HG02981 (cell line): ENCODE results near the gene CFAP74.

ENCODE experiments used
- ATAC-seq: cut with Tn5 transposase; IDR thresholded peaks from one replicate; pipeline ENCODE4 v1.9.1; 2021; ENCODE audit warnings: mild to moderate bottlenecking, moderate library complexity; ENCODE audit not compliant: unreplicated experiment

Gene CFAP74

DNA sequence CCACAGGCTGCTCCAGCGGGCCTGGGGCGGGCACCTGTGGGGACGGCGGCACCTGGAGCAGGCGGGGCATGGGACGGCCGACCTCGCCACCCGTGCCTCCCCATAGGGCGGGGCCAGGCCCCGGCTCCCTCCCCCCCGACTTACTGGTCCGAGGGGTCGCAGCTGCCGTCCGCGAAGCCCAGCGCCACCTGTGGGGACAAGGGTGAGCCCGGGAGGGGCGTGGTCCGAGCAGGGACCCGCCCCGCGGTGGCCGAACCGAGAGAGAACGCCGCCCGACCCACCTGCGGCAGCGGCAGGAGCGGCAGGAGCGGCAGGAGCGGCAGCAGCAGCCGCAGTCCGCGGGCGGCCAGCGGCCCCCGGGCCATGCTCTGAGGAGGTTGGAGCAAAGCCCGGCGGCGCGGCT is 84.7 kb downstream of the CFAP74 start, which contains the start of gene TMEM52:
Gene TMEM52, minus strand, starts transcription at position 379 of the 403 bp plus-strand sequence. Its CDS starts 14 bp downstream, at position 365.
- peak; percentile 20 for ATAC-seq

DNA sequence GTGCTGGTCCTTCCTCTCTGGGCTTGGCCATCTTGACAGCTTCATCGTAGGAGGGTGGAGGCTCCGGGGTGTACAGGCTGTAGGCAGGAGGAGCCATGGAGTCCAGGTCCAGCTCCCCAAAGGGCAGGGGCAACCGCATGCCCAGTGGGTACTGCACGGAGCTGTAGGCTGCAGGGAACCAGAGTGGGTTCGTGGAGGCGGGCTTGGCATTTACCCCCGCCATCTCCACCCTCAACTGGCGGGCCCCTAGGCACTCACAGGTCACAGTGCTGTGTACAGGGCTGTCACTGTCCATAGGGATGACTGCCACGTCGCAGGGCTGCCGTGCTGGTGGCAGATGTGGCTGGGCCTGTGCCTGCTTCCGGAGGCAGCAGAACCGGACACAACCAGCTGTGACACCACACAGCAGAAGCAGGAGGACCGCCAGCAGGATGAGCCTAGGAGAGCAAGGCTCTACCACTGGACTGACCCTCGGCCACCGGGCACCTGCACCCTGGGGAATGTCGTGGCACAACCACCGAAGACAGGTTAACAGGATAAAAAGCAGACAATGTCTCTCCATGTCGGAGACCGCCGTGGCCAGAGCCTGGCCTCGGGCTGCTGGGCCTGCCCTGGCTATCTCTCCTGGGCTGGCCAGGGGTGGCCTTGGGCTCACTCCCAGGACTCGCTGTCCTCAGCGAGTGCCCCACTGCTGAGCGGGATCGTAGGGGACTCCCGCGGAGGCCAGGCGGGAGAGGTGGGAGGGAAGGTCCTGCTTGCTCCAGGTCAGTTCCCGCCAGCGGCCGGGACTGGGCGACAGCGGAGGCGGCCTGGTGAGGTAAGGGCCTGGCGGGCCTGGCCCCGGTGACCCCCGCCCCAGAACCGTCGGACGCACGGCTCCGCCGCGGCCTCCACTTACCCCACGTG is 85.3 kb downstream of the CFAP74 start:
- ATAC-seq: no peak

- ATAC-seq: no peak
Measured at GRCh38 chr1:1917304-1917976, 86.1 kb downstream of the CFAP74 start.

DNA sequence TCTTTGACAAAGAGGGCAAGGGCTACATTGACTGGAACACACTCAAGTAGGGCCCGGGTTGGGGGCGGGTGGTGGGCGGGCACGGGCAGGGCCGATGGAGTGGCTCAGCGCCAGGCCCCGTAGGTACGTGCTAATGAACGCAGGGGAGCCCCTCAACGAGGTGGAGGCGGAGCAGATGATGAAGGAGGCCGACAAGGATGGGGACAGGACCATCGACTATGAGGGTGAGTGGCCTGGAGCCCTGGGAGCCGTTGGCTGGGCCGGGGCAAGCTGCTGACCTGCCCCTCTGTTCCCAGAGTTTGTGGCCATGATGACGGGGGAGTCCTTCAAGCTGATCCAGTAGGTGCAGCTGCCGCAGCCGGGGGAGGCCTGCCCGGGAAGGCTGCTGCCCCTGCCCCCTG is 86.7 kb downstream of the CFAP74 start:
- no peak for ATAC-seq

DNA sequence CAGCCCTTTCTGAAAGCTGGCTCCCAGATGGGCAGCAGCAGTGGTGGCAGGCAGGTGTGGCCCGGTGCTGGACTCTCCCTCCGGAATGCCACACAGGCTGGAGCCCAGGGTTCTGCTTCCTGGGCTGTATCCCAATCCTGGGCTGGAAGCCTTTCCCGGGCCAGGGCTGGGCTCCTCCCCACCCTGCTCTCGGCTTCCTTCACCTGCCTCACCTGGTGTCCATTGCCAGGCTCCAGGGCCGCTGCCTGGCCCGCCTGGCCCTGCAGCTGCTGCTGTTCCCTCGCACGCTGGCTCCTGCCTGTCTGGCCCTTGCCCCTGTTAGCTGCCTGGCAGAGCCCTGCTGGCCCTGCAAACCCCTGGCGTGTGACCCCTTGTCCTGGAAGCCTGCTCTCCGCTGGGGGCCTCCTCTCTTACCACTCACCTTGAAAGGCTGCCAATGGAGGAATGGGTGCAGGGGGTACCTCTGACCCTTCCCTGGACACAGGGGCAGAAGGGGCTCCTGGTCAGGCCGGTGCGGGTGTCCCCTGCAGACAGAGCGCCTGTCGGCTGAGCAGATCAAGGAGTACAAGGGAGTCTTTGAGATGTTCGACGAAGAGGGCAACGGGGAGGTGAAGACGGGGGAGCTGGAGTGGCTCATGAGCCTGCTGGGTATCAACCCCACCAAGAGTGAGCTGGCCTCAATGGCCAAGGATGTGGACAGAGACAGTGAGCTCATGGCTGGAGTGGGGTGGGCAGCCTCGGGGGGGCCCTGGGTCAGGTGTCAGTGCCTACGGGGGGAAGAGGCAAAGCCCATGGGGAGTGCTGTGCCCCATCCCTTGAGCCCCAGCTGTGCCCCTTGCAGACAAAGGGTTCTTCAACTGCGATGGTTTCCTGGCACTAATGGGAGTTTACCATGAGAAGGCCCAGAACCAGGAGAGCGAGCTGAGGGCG is 87.4 kb downstream of the CFAP74 start:
- no peak for ATAC-seq

GRCh38 chr1:1914971-1915692 is 88.5 kb downstream of the CFAP74 start, which contains the start of gene CALML6:
Gene CALML6, plus strand, starts transcription at chr1:1915260. Its CDS starts 21 bp downstream, at chr1:1915281.
- no peak for ATAC-seq

- ATAC-seq: no peak
Measured at GRCh38 chr1:1914101-1914970, 89.2 kb downstream of the CFAP74 start.

DNA sequence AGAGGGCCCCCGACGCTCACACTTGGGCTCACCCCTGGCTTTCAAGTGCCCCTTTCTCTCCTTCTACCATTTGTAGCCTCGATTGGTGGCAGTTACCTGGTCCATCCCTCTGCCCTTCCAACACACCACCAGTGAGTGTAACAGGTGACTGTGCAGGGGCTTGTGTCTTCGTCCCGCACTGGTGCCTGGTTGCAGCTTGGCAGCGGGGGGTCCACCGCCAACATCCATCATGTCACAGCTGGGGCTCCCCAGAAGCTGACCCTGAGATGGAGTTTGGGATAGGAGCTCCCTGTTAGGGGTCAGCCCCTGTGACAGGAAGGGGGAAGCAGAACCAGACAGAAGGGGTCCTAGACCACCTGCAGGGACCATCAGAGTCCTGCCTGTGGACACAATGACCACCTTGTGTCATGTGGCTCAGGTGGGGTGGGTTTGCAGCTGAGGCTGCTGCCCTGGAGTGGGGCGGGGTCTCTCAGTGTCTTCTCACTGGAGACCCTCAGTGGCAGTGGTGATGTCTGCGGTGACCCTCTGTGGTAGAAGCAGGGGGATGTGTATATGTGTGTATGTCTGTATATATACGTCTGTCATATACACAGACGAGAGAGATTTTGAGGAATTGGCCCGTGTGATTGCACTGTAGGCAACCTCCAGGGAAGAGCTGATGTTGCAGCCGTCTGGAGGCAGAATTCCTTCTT is 92.1 kb downstream of the CFAP74 start:
- ATAC-seq: no peak

DNA sequence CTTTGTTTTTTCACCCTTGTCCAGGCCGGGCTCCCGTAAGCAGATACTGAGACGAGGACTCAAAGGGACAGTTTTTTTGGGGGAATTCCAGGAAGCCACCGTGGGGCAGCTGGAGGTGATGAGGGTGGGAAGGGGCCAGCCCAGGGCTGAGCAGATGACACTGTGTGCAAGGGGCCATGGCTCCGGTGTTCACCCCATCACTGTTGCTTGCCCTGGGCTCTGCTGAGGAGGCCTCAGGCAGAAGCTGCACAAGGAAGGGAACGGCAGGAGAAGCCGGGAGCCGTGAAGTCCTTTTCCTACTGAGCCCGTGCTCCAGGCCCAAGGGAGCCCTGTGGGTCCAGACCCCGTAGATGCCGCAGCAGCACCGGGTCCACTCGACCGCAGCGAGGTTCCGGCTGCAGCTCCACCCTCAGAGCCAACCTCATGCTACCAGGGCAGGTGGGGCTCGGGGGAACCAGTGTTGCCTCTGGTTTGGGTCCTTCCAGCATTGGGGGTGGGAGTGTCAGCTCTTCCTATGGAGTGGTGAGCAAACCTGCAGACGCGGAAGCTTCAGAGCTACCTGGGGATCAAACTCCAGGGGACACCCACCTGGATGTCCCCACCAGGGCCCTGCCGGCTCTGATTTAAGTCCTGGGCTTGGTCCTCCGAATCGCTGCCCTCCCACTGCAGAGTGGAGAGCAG is 92.8 kb downstream of the CFAP74 start:
- ATAC-seq: no peak

DNA sequence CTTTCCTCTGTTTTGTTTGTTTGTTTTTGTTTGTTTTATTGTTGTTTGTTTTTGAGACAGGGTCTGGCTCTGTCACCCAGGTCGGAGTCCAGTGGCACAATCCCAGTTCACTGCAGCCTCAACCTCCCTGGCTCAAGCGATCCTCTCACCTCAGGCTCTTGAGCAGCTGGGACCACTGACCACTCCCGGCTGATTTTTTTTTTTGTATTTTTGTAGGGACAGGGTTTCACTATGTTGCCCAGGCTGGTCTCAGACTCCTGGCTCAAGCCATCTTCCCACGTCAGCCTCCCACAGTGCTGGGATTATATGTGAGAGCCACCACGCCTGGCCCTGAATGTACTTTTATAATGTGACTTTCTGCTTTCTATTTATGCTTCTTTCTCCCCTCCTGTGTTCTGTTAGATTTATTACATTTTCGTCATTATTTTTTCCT is 93.5 kb downstream of the CFAP74 start:
- ATAC-seq: no peak

DNA sequence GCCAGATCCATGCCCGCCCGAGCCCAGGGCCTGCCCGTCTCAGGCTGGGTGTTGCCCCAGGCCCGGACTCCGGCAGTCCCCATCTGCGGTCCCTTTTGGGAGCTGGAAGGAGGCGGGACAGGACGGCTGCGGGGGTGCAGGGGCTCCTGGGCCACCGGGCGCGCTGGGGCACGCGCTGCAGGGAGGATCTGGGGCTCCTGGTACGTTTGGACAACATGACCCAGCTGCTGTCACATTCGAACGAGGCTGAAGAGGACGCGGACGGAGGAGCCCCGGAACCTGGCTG is 95.1 kb downstream of the CFAP74 start:
- no peak for ATAC-seq

- no peak for ATAC-seq
Measured at GRCh38 chr1:1907098-1907736, 96.4 kb downstream of the CFAP74 start.

GRCh38 chr1:1906185-1907097 is 97.1 kb downstream of the CFAP74 start:
- no peak for ATAC-seq

DNA sequence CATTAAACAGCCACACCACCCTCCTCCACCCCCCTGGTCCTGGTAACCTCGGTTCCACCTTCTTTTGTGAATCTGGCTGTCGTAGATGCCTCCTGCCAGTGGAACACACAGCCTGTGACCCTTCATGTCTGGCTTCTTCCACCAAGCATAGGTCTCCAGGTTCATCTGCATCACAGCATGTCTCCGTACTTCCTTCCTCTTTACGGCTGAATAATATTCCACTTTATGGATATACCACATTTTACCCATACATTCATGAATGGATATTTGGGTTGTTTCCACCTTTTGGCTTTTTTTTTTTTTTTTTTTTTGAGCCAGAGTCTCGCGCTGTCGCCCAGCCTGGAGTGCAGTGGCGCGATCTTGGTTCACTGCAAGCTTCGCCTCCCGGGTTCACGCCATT is 100.4 kb downstream of the CFAP74 start:
- no peak for ATAC-seq

DNA sequence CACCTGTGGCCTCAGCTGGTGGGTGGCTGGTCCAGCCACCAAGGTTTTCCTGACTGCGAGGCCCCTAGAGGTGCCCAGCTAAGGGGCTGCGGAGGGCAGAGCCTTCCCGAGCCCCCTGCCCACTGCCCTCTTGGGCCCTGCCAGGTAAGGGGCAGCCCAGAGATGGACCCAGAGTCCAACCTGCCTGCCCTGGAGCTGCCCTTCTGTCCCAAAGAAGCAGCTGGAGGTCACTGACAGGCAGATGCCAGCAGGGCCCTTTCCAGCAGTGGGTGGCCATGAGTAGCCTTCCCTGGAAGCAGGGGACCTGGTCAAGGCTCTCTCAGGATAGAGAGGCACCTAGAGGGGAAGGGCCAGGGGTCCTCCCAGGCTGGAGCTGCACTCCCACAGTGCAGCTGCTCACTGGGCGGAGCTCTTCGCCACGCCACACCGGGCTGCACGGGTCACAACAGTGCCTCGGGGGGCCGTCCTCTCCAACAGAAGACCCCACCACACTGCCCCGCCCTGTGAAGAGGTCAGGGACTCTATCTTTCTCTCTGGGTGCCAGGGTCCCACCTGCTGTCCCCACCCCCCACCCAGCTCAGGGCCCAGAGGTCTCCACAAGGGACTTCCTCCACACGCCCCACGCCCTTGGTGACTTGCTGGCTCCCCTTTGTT is 101.8 kb downstream of the CFAP74 start:
- no peak for ATAC-seq
